ENCODE data around the gene LTA4H.
"Not testable (repeated sequence)": the region's sequence is repeated elsewhere in the genome, so short reads cannot be mapped to it uniquely, and the experiment has no call there.

LTA4H gene

GRCh38 chr12:96035283-96036236 is at the start of gene LTA4H:
Gene LTA4H (minus strand): TSS chr12:96035587. CDS start chr12:96035519, 68 bp downstream.
- DNase-seq (ENCODE audit: low read depth) = peak; percentile 96

- no peak for DNase-seq (ENCODE audit: low read depth)
These were observed 49.2 kb upstream of the LTA4H start for GRCh38 chr12:96084624-96085023.

- no peak for DNase-seq (ENCODE audit: low read depth)
These were observed 47.8 kb upstream of the LTA4H start for GRCh38 chr12:96083020-96083719.

GRCh38 chr12:96081596-96081995 is 46.2 kb upstream of the LTA4H start:
- no peak for DNase-seq (ENCODE audit: low read depth)

GRCh38 chr12:96078231-96079135 is 43.1 kb upstream of the LTA4H start:
- no peak for DNase-seq (ENCODE audit: low read depth)

GRCh38 chr12:96077081-96077480 is 41.7 kb upstream of the LTA4H start:
- no peak for DNase-seq (ENCODE audit: low read depth)

GRCh38 chr12:96075560-96075959 is 40.2 kb upstream of the LTA4H start:
- no peak for DNase-seq (ENCODE audit: low read depth)

- no peak for DNase-seq (ENCODE audit: low read depth)
These were observed 38.3 kb upstream of the LTA4H start for GRCh38 chr12:96073346-96074330.

GRCh38 chr12:96070670-96071279 is 35.4 kb upstream of the LTA4H start:
- no peak for DNase-seq (ENCODE audit: low read depth)

- no peak for DNase-seq (ENCODE audit: low read depth)
These were observed 34.3 kb upstream of the LTA4H start for GRCh38 chr12:96069511-96070231.

GRCh38 chr12:96068636-96069035 is 33.2 kb upstream of the LTA4H start:
- no peak for DNase-seq (ENCODE audit: low read depth)

- DNase-seq (ENCODE audit: low read depth) = no peak
These were observed 32.7 kb upstream of the LTA4H start for GRCh38 chr12:96068111-96068510.

- DNase-seq (ENCODE audit: low read depth) = not testable (repeated sequence)
These were observed 30.4 kb upstream of the LTA4H start for GRCh38 chr12:96065776-96066175.

GRCh38 chr12:96064966-96065365 is 29.6 kb upstream of the LTA4H start:
- DNase-seq (ENCODE audit: low read depth) = no peak

- no peak for DNase-seq (ENCODE audit: low read depth)
These were observed 28.9 kb upstream of the LTA4H start for GRCh38 chr12:96064271-96064670.

- no peak for DNase-seq (ENCODE audit: low read depth)
These were observed 27.7 kb upstream of the LTA4H start for GRCh38 chr12:96063046-96063445.

GRCh38 chr12:96061864-96062453 is 26.6 kb upstream of the LTA4H start:
- peak; percentile 63 for DNase-seq (ENCODE audit: low read depth)

- no peak for DNase-seq (ENCODE audit: low read depth)
These were observed 25.9 kb upstream of the LTA4H start for GRCh38 chr12:96061323-96061722.

GRCh38 chr12:96060041-96060440 is 24.7 kb upstream of the LTA4H start:
- DNase-seq (ENCODE audit: low read depth) = no peak
